HG02571 (cell line): ENCODE measurements around the gene WTIP.
"Not testable (repeated sequence)": the region's sequence is repeated elsewhere in the genome, so short reads cannot be mapped to it uniquely, and the experiment has no call there.

ENCODE experiments used
- ATAC-seq: cut with Tn5 transposase; IDR thresholded peaks from one replicate; pipeline ENCODE4 v1.9.1; 2021; ENCODE audit warnings: mild to moderate bottlenecking, moderate library complexity; ENCODE audit not compliant: unreplicated experiment

The WTIP gene

DNA sequence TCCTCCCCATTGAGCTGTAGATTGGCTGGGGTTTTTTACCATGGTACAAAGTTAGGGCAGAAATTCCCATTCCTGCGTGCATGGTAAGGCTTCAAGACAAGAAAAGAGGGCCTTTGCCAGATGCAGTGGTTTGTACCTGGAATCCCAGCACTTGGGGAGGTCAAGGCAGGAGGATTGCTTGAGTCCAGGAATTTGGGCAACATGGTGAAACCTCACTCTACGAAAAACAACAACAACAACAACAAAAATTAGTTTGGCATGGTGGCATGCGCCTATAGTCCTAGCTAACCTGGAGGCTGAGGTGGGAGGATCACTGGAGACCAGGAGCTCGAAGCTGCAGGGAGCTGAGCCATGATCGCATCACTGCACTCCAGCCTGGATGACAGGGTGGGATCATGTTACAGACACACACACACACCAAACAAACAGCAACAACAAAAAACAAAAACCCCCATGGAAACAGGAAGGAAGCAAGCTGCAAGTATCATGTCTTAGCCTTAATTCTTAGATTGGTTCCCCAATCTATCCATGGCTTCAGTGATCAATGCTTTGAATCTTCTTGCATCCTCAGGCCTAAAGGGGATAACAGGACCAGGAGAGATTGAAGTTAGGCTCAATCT is 5.5 kb upstream of the WTIP start:
- ATAC-seq: no peak

GRCh38 chr19:34478496-34478895 is 3.1 kb upstream of the WTIP start:
- ATAC-seq: not testable (repeated sequence)

DNA sequence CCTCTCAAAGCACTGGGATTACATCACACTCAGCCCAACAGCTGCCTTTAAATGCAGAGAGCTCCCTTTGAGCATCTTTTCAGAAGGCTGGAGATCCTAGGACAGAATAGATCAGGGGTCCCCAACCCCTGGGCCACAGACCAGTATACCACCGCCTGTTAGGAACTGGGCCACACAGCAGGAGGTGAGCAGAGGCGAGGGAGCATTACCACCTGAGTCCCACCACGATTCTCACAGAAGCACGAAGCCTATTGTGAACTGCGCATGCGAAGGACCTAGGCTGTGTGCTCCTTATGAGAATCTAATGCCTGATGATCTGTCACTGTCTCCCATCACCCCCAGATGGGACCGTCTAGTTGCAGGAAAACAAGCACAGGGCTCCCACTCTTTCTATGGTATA is 2.2 kb upstream of the WTIP start:
- ATAC-seq: no peak

DNA sequence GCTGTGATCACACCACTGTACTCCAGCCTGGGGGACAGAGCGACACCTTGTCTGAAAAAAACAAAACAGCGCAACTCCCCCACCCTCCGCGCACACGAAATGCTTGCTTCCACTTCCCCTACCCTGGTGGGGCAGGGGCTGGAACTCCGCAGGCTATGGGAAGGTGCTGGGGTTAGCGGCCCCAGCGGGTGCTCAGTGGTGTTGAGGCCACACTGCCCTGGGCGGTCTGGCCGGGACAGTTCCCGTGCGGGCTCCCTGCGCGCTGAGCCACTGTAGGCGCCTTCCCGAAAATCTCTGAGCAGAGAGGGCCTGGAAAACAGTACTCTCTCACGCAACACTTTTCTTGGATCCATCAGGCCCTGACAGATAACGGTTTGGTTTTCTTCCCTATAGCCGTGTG is 1.1 kb upstream of the WTIP start:
- no peak for ATAC-seq

DNA sequence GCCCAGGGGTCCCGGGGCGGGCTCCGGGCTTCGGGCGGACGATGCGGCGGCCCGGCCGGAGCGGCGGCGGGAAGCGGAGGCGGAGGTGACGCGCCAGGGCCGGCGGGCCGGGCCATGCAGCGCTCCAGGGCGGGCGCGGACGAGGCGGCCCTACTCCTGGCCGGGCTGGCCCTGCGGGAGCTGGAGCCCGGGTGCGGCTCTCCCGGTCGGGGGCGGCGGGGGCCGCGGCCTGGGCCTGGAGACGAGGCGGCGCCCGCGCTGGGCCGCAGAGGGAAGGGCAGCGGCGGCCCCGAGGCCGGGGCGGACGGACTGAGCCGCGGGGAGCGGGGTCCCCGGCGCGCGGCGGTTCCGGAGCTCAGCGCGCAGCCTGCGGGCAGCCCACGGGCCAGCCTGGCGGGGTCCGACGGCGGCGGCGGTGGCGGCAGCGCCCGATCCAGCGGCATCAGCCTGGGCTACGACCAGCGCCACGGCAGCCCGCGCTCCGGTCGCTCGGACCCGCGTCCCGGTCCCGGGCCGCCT is 362 bp downstream of the WTIP start:
- no peak for ATAC-seq

DNA sequence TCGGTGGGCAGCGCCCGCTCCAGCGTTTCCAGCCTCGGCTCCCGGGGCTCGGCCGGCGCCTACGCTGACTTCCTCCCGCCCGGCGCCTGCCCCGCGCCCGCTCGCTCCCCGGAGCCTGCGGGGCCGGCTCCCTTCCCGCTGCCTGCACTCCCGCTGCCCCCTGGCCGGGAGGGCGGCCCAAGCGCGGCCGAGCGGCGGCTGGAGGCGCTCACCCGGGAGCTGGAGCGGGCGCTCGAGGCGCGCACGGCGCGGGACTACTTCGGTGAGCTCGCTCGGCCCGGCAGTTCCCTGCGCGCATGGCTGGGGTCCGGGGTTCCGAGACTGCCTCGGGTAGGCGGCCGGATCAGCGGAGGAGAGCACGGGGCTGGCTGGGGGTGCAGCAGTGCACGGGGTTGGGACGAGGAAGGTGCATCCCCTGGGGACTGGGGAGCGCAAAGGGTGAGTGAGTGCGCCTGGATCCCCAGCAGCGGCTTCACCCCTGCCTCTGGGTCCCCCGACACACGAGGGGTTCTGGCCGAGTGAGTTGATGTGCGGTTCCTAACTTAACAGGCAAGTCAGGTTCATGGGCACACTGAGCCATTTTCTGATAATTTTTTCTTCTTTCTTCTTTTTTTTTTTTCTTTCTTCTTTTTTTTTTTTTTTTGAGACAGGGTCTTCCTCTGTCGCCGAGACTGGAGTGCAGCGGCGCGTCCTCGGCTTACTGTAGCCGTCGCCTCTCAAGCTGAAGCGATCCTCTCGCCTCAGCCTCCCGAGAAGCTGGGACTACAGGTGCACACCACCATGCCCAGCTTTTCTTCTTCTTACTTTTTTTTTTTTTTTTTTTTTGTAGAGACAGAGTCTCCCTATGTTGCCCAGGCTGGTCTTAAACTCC is 1.1 kb downstream of the WTIP start:
- no peak for ATAC-seq

- no peak for ATAC-seq
These were observed 2.8 kb downstream of the WTIP start for GRCh38 chr19:34484328-34484727.

GRCh38 chr19:34485831-34486230 is 4.3 kb downstream of the WTIP start:
- ATAC-seq: no peak

DNA sequence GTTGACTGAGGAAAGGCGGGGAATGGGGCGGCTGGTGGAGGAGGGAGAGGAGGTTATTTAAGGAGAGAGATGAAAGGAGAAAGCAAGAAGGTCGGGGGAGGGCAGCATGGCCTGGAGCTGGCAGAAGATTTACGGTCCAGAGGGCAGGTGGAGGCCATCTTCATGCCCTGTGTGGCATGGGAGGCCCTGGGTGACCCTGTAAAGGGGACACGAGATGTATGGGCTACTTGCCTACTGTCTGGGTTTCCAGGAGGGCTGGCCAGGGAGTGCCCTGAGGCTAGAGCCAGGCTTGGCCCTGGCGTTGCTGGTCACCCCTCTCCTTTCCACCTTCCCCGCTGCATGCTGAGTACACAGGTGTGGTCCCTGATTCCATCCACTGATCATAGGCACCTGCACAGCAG is 6.1 kb downstream of the WTIP start:
- ATAC-seq: no peak

- ATAC-seq: no peak
These were observed 7.6 kb downstream of the WTIP start for GRCh38 chr19:34489175-34489574.

DNA sequence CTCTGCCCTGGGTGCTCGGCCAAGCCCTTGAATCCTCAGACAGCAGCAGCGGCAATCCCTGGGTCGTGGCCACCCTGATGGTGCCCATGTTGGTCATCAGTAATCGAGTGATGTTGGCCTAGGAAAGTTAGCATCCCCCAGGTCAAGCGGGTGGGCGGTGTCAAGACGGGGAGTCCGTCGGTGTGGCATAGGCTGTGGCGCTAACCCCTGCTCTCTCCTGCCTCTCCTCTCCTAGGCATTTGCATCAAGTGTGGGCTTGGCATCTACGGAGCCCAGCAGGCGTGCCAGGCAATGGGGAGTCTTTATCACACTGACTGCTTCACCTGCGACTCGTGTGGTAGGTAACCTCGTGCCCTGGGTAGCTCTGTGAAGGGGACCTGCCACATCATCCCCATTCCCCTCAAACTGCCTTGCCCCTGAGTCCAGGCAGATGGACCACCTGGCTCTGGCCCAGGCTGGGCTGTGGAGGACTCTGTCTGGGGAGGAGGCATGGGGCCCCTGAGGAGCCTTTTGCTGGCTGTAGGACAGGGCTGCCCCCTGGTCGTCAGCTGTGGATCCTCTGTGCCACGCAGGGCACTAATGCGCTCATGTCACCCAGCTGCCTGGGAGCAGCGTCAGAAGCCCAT is 8.7 kb downstream of the WTIP start:
- no peak for ATAC-seq

DNA sequence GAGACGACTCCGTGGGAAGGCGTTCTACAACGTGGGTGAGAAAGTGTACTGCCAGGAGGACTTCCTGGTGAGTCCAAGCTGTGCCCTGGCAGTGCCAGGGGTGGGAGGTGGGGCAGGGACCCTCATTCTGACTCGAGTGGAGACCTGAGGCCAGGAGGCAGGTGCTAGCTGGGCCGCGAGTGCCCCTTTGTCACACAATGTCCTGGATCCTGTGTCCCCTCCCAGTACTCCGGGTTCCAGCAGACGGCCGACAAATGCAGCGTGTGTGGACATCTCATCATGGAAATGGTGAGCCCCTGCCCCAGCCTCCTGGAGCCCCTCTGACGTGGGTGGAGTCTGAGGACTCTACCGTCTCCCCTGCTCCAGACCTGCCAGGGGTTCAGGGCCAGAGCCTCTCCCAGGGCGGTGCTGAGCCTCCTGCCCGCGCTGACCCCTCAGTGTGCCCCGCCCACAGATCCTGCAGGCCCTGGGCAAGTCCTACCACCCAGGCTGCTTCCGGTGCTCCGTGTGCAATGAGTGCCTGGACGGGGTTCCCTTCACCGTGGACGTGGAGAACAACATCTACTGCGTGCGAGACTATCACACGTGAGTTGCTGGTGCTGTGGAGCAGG is 11.6 kb downstream of the WTIP start:
- ATAC-seq: no peak

DNA sequence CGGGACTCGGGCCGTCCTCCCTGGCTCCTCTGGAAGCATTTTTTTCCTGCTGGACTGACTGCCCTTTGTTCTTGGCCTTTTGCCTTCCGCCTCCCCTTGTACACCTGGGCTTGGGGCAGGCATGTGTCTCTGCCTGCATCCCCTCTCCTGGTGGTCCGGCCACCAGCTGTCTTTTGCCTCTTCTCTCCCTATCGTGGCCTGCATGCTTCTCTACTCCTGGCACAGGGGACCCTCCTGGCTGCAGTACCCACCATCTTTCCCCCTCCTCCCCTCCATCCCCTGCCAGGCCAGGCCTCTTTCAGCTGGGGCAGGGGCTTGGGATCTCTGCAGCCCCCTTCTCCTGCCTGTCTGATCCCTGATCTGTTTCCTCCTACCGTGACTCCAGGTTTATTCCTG is 12.1 kb downstream of the WTIP start:
- no peak for ATAC-seq

- no peak for ATAC-seq
These were observed 13.0 kb downstream of the WTIP start for GRCh38 chr19:34494601-34495000.

DNA sequence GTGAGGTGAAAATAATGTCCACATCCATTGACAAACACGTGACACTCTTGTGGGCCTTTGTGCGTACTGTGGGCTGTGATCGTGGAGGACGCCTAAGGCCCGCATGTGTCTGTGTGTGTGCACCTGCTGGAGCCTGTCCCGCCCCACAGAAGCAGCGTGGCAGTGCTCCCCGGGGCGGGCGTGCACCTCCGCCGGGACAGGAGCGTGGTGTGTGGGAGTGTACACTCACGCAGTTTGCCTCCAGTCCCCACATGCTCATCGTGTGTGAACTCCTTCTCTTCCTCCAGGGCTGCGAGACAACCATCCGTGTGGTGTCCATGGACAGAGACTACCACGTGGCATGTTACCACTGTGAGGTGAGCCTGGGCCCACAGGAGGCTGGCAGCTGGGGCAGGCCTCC is 13.9 kb downstream of the WTIP start:
- ATAC-seq: no peak

- ATAC-seq: no peak
These were observed 15.7 kb downstream of the WTIP start for GRCh38 chr19:34497112-34497805.

- no peak for ATAC-seq
These were observed 17.7 kb downstream of the WTIP start for GRCh38 chr19:34499155-34499834.

DNA sequence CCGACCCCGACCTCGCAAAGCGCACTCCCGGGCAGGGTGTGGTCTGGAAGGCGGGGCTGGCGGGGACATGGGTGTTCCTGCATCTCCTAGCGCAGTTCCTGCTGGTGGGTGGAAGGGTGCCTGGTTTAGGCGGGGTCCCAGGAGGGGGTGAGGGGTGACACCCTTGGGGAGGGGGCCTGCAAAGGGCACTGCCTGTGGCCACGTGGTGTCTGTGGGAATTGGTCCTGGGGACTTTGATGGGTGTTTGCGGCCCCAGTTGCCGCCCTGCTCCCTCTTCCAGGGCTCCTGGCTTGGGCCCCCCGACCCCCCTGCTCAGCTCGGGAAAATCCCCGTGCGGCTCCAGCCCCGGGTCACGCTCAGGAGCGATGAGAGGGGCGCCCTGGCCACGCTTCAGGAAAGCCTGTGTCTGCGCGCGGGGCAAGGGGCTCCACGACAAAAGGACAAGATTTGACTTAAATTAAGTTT is 19.1 kb downstream of the WTIP start:
- no peak for ATAC-seq

DNA sequence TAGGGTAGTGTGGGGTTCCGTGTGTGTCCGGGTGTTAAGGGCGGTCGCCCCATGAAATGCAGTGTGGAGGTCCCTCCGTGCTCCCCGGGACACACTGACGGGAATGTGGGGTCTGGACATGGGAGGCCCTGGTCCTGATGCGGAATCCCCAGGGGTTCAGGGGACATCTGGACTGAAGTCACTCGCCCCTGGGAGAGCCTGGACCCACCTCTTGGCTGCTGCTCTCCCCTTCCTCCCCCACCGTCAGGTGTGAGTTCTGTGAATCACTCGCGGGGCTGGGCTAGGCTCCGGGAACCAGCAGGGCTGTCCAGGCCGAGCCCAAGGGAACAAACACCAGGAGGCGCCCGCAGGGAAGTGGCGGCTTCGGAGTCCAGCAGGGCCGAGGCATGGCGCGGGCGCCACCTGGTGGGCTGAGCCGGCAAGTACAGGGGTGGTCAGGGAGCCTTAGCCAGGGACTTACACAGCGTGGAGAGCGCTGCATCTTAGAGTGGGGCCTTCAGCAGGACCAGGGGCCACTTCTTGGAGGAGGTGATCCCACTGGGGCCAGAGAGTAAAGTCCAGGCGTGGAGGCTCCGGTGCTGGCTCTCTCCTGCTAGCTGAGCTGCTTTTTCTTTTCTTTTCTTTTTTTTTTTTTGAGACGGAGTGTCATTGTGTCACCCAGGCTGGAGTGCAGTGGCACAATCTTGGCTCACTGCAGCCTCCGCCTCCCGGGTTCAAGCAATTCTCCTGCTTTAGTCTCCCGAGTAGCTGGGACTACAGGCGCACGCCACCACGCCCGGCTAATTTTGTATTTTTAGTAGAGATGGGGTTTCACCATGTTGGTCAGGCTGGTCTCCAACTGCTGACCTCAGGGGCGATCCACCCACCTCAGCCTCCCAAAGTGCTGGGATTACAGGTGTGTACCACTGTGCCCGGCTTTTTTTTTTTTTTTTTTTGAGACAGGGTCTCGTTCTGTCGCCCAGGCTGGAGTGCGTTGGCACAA is 20.1 kb downstream of the WTIP start:
- ATAC-seq: peak; percentile 57
